GM18499 (cell line): ENCODE results near the gene MYCL.
"Not testable (repeated sequence)": the region's sequence is repeated elsewhere in the genome, so short reads cannot be mapped to it uniquely, and the experiment has no call there.

Source experiments
- ATAC-seq: cut with Tn5 transposase; IDR thresholded peaks from one replicate; pipeline ENCODE4 v1.9.1; 2021; ENCODE audit warnings: moderate number of reproducible peaks; ENCODE audit not compliant: insufficient read depth, unreplicated experiment

The MYCL gene

GRCh38 chr1:39919545-39919944, 17.8 kb upstream of the MYCL start:
- no peak for ATAC-seq

- ATAC-seq = no peak
These were observed 16.1 kb upstream of the MYCL start for GRCh38 chr1:39917825-39918224.

GRCh38 chr1:39915499-39916129, 13.9 kb upstream of the MYCL start:
- ATAC-seq = no peak

GRCh38 chr1:39913136-39913535, 11.4 kb upstream of the MYCL start:
- ATAC-seq = not testable (repeated sequence)

GRCh38 chr1:39910263-39910662, 8.5 kb upstream of the MYCL start:
- ATAC-seq = no peak

- no peak for ATAC-seq
These were observed 6.8 kb upstream of the MYCL start for GRCh38 chr1:39908534-39908933.

GRCh38 chr1:39907528-39908453, 6.1 kb upstream of the MYCL start:
- no peak for ATAC-seq

GRCh38 chr1:39905172-39905571, 3.5 kb upstream of the MYCL start:
- ATAC-seq = no peak

GRCh38 chr1:39902460-39902807, 717 bp upstream of the MYCL start:
- ATAC-seq = no peak

GRCh38 chr1:39901464-39901713, 328 bp downstream of the MYCL start:
- no peak for ATAC-seq

- no peak for ATAC-seq
These were observed 854 bp downstream of the MYCL start for GRCh38 chr1:39900662-39901463.

GRCh38 chr1:39899611-39900538, 1.8 kb downstream of the MYCL start:
- ATAC-seq = no peak

GRCh38 chr1:39898648-39899603, 2.8 kb downstream of the MYCL start:
- no peak for ATAC-seq

GRCh38 chr1:39898191-39898590, 3.5 kb downstream of the MYCL start:
- ATAC-seq = no peak

- ATAC-seq = no peak
These were observed 4.6 kb downstream of the MYCL start for GRCh38 chr1:39896909-39897685.

- no peak for ATAC-seq
These were observed 5.8 kb downstream of the MYCL start for GRCh38 chr1:39895731-39896480.

GRCh38 chr1:39894884-39895495, 6.7 kb downstream of the MYCL start:
- ATAC-seq = no peak
